ENCODE measurements around the gene ANKMY1. TPM values are rescaled to one million over a fixed set of nuclear protein-coding genes. Genes with fewer than 3 reads are reported as not detected.

The ANKMY1 gene
- total and polyA plus RNA-seq, 2 of the 8 experiments (the other 6 are each of a cell fraction or from before 2014, with no cell fraction given) = 4.5 to 4.8 TPM

DNA sequence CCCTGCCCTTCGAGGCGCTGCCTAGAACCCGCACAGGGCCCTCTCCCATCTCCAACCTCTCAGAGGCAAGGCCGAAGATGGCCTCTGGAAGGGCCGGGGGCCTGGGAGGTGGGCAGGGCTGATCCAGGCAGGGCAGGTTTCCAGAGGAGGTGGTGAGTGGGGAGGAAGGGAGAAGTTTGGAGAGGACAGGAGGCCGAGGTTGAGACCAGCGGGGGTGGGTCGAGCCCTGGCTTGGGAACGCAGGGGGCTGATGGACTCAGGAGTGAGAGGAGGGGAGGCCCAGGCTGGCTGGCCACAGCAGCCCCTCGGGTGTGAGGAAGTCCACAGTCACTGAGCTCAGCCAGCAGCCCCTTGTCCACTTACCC, 39.2 kb upstream of the ANKMY1 start (continued):
- TF ChIP-seq, protein P1, sequence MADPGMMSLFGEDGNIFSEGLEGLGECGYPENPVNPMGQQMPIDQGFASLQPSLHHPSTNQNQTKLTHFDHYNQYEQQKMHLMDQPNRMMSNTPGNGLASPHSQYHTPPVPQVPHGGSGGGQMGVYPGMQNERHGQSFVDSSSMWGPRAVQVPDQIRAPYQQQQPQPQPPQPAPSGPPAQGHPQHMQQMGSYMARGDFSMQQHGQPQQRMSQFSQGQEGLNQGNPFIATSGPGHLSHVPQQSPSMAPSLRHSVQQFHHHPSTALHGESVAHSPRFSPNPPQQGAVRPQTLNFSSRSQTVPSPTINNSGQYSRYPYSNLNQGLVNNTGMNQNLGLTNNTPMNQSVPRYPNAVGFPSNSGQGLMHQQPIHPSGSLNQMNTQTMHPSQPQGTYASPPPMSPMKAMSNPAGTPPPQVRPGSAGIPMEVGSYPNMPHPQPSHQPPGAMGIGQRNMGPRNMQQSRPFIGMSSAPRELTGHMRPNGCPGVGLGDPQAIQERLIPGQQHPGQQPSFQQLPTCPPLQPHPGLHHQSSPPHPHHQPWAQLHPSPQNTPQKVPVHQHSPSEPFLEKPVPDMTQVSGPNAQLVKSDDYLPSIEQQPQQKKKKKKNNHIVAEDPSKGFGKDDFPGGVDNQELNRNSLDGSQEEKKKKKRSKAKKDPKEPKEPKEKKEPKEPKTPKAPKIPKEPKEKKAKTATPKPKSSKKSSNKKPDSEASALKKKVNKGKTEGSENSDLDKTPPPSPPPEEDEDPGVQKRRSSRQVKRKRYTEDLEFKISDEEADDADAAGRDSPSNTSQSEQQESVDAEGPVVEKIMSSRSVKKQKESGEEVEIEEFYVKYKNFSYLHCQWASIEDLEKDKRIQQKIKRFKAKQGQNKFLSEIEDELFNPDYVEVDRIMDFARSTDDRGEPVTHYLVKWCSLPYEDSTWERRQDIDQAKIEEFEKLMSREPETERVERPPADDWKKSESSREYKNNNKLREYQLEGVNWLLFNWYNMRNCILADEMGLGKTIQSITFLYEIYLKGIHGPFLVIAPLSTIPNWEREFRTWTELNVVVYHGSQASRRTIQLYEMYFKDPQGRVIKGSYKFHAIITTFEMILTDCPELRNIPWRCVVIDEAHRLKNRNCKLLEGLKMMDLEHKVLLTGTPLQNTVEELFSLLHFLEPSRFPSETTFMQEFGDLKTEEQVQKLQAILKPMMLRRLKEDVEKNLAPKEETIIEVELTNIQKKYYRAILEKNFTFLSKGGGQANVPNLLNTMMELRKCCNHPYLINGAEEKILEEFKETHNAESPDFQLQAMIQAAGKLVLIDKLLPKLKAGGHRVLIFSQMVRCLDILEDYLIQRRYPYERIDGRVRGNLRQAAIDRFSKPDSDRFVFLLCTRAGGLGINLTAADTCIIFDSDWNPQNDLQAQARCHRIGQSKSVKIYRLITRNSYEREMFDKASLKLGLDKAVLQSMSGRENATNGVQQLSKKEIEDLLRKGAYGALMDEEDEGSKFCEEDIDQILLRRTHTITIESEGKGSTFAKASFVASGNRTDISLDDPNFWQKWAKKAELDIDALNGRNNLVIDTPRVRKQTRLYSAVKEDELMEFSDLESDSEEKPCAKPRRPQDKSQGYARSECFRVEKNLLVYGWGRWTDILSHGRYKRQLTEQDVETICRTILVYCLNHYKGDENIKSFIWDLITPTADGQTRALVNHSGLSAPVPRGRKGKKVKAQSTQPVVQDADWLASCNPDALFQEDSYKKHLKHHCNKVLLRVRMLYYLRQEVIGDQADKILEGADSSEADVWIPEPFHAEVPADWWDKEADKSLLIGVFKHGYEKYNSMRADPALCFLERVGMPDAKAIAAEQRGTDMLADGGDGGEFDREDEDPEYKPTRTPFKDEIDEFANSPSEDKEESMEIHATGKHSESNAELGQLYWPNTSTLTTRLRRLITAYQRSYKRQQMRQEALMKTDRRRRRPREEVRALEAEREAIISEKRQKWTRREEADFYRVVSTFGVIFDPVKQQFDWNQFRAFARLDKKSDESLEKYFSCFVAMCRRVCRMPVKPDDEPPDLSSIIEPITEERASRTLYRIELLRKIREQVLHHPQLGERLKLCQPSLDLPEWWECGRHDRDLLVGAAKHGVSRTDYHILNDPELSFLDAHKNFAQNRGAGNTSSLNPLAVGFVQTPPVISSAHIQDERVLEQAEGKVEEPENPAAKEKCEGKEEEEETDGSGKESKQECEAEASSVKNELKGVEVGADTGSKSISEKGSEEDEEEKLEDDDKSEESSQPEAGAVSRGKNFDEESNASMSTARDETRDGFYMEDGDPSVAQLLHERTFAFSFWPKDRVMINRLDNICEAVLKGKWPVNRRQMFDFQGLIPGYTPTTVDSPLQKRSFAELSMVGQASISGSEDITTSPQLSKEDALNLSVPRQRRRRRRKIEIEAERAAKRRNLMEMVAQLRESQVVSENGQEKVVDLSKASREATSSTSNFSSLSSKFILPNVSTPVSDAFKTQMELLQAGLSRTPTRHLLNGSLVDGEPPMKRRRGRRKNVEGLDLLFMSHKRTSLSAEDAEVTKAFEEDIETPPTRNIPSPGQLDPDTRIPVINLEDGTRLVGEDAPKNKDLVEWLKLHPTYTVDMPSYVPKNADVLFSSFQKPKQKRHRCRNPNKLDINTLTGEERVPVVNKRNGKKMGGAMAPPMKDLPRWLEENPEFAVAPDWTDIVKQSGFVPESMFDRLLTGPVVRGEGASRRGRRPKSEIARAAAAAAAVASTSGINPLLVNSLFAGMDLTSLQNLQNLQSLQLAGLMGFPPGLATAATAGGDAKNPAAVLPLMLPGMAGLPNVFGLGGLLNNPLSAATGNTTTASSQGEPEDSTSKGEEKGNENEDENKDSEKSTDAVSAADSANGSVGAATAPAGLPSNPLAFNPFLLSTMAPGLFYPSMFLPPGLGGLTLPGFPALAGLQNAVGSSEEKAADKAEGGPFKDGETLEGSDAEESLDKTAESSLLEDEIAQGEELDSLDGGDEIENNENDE (IDR thresholded peaks at IDR 0.05; ENCODE audit: insufficient replicate concordance, low read length) = no peak
- TF ChIP-seq, protein P2, sequence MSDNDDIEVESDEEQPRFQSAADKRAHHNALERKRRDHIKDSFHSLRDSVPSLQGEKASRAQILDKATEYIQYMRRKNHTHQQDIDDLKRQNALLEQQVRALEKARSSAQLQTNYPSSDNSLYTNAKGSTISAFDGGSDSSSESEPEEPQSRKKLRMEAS (IDR thresholded peaks at IDR 0.05) = no peak
- TF ChIP-seq FOSL1 (IDR thresholded peaks at IDR 0.05; ENCODE audit: insufficient read depth, low read depth, low read length) = no peak
- no peak for TF ChIP-seq SIN3A (conservative IDR thresholded peaks at IDR 0.05 in 1 of 2, IDR thresholded peaks at IDR 0.05 in 1 of 2; ENCODE audit: low read depth in 1 of 2, low read length in 2 of 2)
- no peak for TF ChIP-seq RNF2 (IDR thresholded peaks at IDR 0.05; ENCODE audit: borderline replicate concordance, low read depth, low read length, missing control alignments, poor library complexity, severe bottlenecking)
- no peak for TF ChIP-seq CREB1 (IDR thresholded peaks at IDR 0.05)
- no peak for TF ChIP-seq BCL11A (IDR thresholded peaks at IDR 0.05; ENCODE audit: low read depth in 2 of 2, low read length in 2 of 2)
- no peak for TF ChIP-seq EGR1 (IDR thresholded peaks at IDR 0.05; ENCODE audit: borderline replicate concordance, low read depth, low read length)
